HUDEP-2 (cell line): ENCODE results near the gene MSH2.

ENCODE experiments used
- DNase-seq, 76 experiments: peaks; one replicate each; lab custom pipeline; 2025; ENCODE audit not compliant: unreplicated experiment in 76 of 76; lab: John Stamatoyannopoulos, UW

MSH2 gene

GRCh38 chr2:47528874-47529273 is 125.9 kb downstream of the MSH2 start:
- no peak for DNase-seq

- DNase-seq, result no peak
Observed at GRCh38 chr2:47530105-47530760, 127.3 kb downstream of the MSH2 start.

- DNase-seq, result peak in 23 of 76 experiments; percentile 7 to 69 (median 28)
Observed at GRCh38 chr2:47531378-47532042, 128.6 kb downstream of the MSH2 start.
